Right renal cortex interstitium (tissue), 3 donors: ENCODE results near the gene TBL1Y. TPM values are rescaled to one million over a fixed set of nuclear protein-coding genes. Genes with fewer than 3 reads are reported as not detected.
"Not testable (repeated sequence)": the region's sequence is repeated elsewhere in the genome, so short reads cannot be mapped to it uniquely, and the experiment has no call there.

Source experiments
- DNase-seq, 3 donors: peaks; one replicate each; pipeline ENCODE4 v3.0.0-alpha.2; 2013; ENCODE audit warnings: low read depth in 3 of 3, low spot score in 2 of 3
- polyA plus RNA-seq, 3 donors: library from polyadenylated mRNA; unstranded; fragments of 120-200 nt; gene quantifications; one replicate each; pipeline ENCODE4 v1.2.1, GENCODE V29; 2013; ENCODE audit not compliant: insufficient read length in 3 of 3

Gene TBL1Y
- polyA plus RNA-seq, 3 donors = 3.3 to 3.8 (median 3.4) TPM

GRCh38 chrY:7056886-7057285 lies 146.4 kb downstream of the TBL1Y start:
- no peak for DNase-seq

GRCh38 chrY:7078725-7079124 lies 168.2 kb downstream of the TBL1Y start:
- no peak for DNase-seq

GRCh38 chrY:7080548-7080947 lies 170.1 kb downstream of the TBL1Y start:
- not testable (repeated sequence) for DNase-seq

GRCh38 chrY:7085606-7086005 lies 175.1 kb downstream of the TBL1Y start:
- peak; percentile 25 to 44 (median 43) for DNase-seq

GRCh38 chrY:7092836-7093235 lies 182.3 kb downstream of the TBL1Y start:
- no peak for DNase-seq

GRCh38 chrY:7094365-7094764 lies 183.9 kb downstream of the TBL1Y start:
- DNase-seq = no peak

- no peak for DNase-seq
These were observed 186.5 kb downstream of the TBL1Y start for GRCh38 chrY:7097021-7097420.

GRCh38 chrY:7099742-7100141 lies 189.2 kb downstream of the TBL1Y start:
- DNase-seq = no peak

- DNase-seq = no peak
These were observed 192.2 kb downstream of the TBL1Y start for GRCh38 chrY:7102680-7103079.

GRCh38 chrY:7107179-7107578 lies 196.7 kb downstream of the TBL1Y start:
- DNase-seq = no peak

- no peak for DNase-seq
These were observed 199.6 kb downstream of the TBL1Y start for GRCh38 chrY:7110086-7110485.

GRCh38 chrY:7115871-7116270 lies 205.4 kb downstream of the TBL1Y start:
- no peak for DNase-seq

GRCh38 chrY:7122202-7122601 lies 211.7 kb downstream of the TBL1Y start:
- DNase-seq = no peak

- no peak for DNase-seq
These were observed 214.9 kb downstream of the TBL1Y start for GRCh38 chrY:7125136-7126056.

- DNase-seq = no peak
These were observed 217.7 kb downstream of the TBL1Y start for GRCh38 chrY:7128211-7128610.

Other genes with a start within 250 kb of the TBL1Y start
- gene AMELY, start 1.1 kb downstream of the TBL1Y start, polyA plus RNA-seq = not detected